ENCODE results near the gene MGP. TPM values are rescaled to one million over a fixed set of nuclear protein-coding genes. Genes with fewer than 3 reads are reported as not detected.

The MGP gene
- total and polyA plus RNA-seq, 2 of the 13 experiments (the other 11 are each of a cell fraction or from before 2014, with no cell fraction given), result not detected

GRCh38 chr12:14843425-14843887 lies 42.2 kb downstream of the MGP start, which contains the start of gene ART4 (continued):
- TF ChIP-seq TMF1 (CRISPR knock-in tag; IDR thresholded peaks at IDR 0.05; ENCODE audit: low read depth) (peak; percentile 70; the same call in 1 of the 2 replicates), HIC2 (CRISPR knock-in tag; IDR thresholded peaks at IDR 0.05; ENCODE audit: low read depth) (peak; percentile 58), ZNF563 (CRISPR knock-in tag; IDR thresholded peaks at IDR 0.05) (no peak), THAP11 (CRISPR knock-in tag; IDR thresholded peaks at IDR 0.05) (peak; percentile 15; the same call in 1 of the 2 replicates), KDM4B (CRISPR knock-in tag; IDR thresholded peaks at IDR 0.05) (0 out of 2 replicates have a peak, but pooled peaks have one; percentile 25)
- TF ChIP-seq, protein P1, sequence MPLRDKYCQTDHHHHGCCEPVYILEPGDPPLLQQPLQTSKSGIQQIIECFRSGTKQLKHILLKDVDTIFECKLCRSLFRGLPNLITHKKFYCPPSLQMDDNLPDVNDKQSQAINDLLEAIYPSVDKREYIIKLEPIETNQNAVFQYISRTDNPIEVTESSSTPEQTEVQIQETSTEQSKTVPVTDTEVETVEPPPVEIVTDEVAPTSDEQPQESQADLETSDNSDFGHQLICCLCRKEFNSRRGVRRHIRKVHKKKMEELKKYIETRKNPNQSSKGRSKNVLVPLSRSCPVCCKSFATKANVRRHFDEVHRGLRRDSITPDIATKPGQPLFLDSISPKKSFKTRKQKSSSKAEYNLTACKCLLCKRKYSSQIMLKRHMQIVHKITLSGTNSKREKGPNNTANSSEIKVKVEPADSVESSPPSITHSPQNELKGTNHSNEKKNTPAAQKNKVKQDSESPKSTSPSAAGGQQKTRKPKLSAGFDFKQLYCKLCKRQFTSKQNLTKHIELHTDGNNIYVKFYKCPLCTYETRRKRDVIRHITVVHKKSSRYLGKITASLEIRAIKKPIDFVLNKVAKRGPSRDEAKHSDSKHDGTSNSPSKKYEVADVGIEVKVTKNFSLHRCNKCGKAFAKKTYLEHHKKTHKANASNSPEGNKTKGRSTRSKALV (CRISPR knock-in tag; IDR thresholded peaks at IDR 0.05), result no peak
- TF ChIP-seq, protein P2, sequence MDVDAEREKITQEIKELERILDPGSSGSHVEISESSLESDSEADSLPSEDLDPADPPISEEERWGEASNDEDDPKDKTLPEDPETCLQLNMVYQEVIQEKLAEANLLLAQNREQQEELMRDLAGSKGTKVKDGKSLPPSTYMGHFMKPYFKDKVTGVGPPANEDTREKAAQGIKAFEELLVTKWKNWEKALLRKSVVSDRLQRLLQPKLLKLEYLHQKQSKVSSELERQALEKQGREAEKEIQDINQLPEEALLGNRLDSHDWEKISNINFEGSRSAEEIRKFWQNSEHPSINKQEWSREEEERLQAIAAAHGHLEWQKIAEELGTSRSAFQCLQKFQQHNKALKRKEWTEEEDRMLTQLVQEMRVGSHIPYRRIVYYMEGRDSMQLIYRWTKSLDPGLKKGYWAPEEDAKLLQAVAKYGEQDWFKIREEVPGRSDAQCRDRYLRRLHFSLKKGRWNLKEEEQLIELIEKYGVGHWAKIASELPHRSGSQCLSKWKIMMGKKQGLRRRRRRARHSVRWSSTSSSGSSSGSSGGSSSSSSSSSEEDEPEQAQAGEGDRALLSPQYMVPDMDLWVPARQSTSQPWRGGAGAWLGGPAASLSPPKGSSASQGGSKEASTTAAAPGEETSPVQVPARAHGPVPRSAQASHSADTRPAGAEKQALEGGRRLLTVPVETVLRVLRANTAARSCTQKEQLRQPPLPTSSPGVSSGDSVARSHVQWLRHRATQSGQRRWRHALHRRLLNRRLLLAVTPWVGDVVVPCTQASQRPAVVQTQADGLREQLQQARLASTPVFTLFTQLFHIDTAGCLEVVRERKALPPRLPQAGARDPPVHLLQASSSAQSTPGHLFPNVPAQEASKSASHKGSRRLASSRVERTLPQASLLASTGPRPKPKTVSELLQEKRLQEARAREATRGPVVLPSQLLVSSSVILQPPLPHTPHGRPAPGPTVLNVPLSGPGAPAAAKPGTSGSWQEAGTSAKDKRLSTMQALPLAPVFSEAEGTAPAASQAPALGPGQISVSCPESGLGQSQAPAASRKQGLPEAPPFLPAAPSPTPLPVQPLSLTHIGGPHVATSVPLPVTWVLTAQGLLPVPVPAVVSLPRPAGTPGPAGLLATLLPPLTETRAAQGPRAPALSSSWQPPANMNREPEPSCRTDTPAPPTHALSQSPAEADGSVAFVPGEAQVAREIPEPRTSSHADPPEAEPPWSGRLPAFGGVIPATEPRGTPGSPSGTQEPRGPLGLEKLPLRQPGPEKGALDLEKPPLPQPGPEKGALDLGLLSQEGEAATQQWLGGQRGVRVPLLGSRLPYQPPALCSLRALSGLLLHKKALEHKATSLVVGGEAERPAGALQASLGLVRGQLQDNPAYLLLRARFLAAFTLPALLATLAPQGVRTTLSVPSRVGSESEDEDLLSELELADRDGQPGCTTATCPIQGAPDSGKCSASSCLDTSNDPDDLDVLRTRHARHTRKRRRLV (CRISPR knock-in tag; IDR thresholded peaks at IDR 0.05), result no peak
